WTC11 (cell line): Measurements from ENCODE around the gene EHBP1. TPM values are rescaled to one million over a fixed set of nuclear protein-coding genes. Genes with fewer than 3 reads are reported as not detected.

ENCODE experiments used
- ATAC-seq: fragments of 200-7000 bp; cut with Tn5 transposase; 2 replicates; pipeline ENCODE4 v1.10.0; 2021; ENCODE audit warnings: mild to moderate bottlenecking, moderate library complexity
- CTCF ChIA-PET: fragments of 300-600 bp; sonication (Branson Sonifier 250); formaldehyde crosslinking; loops from one replicate; lab custom pipeline; 2021; ENCODE audit warnings: antibody characterized with exemption; lab: Charles Lee
- POLR2A ChIA-PET: fragments of 350-600 bp; sonication (Branson Sonifier 250); formaldehyde crosslinking; loops from one replicate; lab custom pipeline; 2021; ENCODE audit warnings: antibody characterized with exemption; lab: Charles Lee
- DNase-seq: peaks from one replicate; pipeline ENCODE4 v3.0.0; 2021; ENCODE audit warnings: low spot score
- H3K27ac Mint-ChIP-seq: 2 replicates; pipeline ENCODE4 v1.8.0; 2021; ENCODE audit warnings: mixed read lengths
- H3K27me3 Mint-ChIP-seq: 2 replicates; pipeline ENCODE4 v1.8.0; 2021; ENCODE audit warnings: low read depth, mild to moderate bottlenecking, moderate library complexity, mixed read lengths
- H3K36me3 Mint-ChIP-seq: 2 replicates; pipeline ENCODE4 v1.8.0; 2021; ENCODE audit warnings: mixed read lengths
- H3K4me1 Mint-ChIP-seq: 2 replicates; pipeline ENCODE4 v1.8.0; 2022; ENCODE audit warnings: mixed read lengths
- H3K4me3 Mint-ChIP-seq: 2 replicates; pipeline ENCODE4 v1.8.0; 2021; ENCODE audit warnings: mild to moderate bottlenecking, moderate library complexity, mixed read lengths
- H3K9me3 Mint-ChIP-seq: 2 replicates; pipeline ENCODE4 v1.8.0; 2021; ENCODE audit warnings: mixed read lengths
- ELF4 ChIP-seq: sonication (generic); formaldehyde crosslinking; IDR thresholded peaks from 2 replicates; pipeline ENCODE4 v1.8.1; 2022; ENCODE audit warnings: low read depth, mild to moderate bottlenecking, moderate library complexity, missing genetic modification reagents
- GABPB1 ChIP-seq: sonication (generic); formaldehyde crosslinking; IDR thresholded peaks from 2 replicates; pipeline ENCODE4 v1.8.1; 2023; ENCODE audit warnings: mild to moderate bottlenecking, missing genetic modification reagents
- GRHL2 ChIP-seq: fragments of 250-450 bp; sonication (Bioruptor Pico); IDR thresholded peaks from 2 replicates; pipeline ENCODE4 v1.8.0; 2022; ENCODE audit warnings: mild to moderate bottlenecking, moderate library complexity; ENCODE audit not compliant: insufficient replicate concordance, severe bottlenecking
- GTF2I ChIP-seq: fragments of 250-450 bp; sonication (Bioruptor Pico); conservative IDR thresholded peaks from 2 replicates; pipeline ENCODE4 v1.4.0; 2021; ENCODE audit warnings: mild to moderate bottlenecking
- IRF2 ChIP-seq: sonication (generic); formaldehyde crosslinking; IDR thresholded peaks from 2 replicates; pipeline ENCODE4 v1.8.0; 2022; ENCODE audit warnings: low read depth, missing genetic modification reagents, borderline replicate concordance
- JAZF1 ChIP-seq: fragments of 250-450 bp; sonication (Bioruptor Pico); IDR thresholded peaks from 2 replicates; pipeline ENCODE4 v1.9.0; 2021; ENCODE audit warnings: moderate library complexity, mild to moderate bottlenecking, inconsistent platforms
- MXD4 ChIP-seq: fragments of 250-450 bp; sonication (Bioruptor Pico); IDR thresholded peaks from 2 replicates; pipeline ENCODE4 v1.8.0; 2021; ENCODE audit warnings: mild to moderate bottlenecking, moderate library complexity, borderline replicate concordance
- NFATC4 ChIP-seq: fragments of 250-450 bp; sonication (Bioruptor Pico); IDR thresholded peaks from 2 replicates; pipeline ENCODE4 v1.9.0; 2021; ENCODE audit warnings: mild to moderate bottlenecking
- NFYB ChIP-seq: sonication (generic); formaldehyde crosslinking; conservative IDR thresholded peaks from 2 replicates; pipeline ENCODE4 v1.8.0; 2022; ENCODE audit warnings: low read depth, missing genetic modification reagents
- NR2C2 ChIP-seq: sonication (generic); formaldehyde crosslinking; IDR thresholded peaks from 2 replicates; pipeline ENCODE4 v1.8.0; 2022; ENCODE audit warnings: mild to moderate bottlenecking, missing genetic modification reagents
- PRRX2 ChIP-seq: fragments of 250-450 bp; sonication (Bioruptor Pico); IDR thresholded peaks from 2 replicates; pipeline ENCODE4 v1.8.0; 2021; ENCODE audit warnings: mild to moderate bottlenecking
- SP1 ChIP-seq: sonication (generic); formaldehyde crosslinking; conservative IDR thresholded peaks from 2 replicates; pipeline ENCODE4 v1.8.1; 2022; ENCODE audit warnings: missing genetic modification reagents
- TEAD4 ChIP-seq: sonication (generic); formaldehyde crosslinking; IDR thresholded peaks from 2 replicates; pipeline ENCODE4 v1.8.0; 2022; ENCODE audit warnings: mild to moderate bottlenecking, missing genetic modification reagents
- ZNF219 ChIP-seq: sonication (generic); formaldehyde crosslinking; IDR thresholded peaks from 2 replicates; pipeline ENCODE4 v1.8.0; 2023; ENCODE audit warnings: missing genetic modification reagents, mild to moderate bottlenecking, borderline replicate concordance
- ZNF423 ChIP-seq: fragments of 250-450 bp; sonication (Bioruptor Pico); IDR thresholded peaks from 2 replicates; pipeline ENCODE4 v2.1.2; 2022; ENCODE audit warnings: mild to moderate bottlenecking, moderate library complexity
- total RNA-seq: library from RNA; stranded (reverse); gene quantifications from 3 replicates; pipeline ENCODE4 v1.2.3, GENCODE V29; 2021
- TF ChIP-seq, protein P1 (sequence below): sonication (generic); formaldehyde crosslinking; IDR thresholded peaks from 2 replicates; pipeline ENCODE4 v1.8.1; 2022; ENCODE audit warnings: low read depth, mild to moderate bottlenecking, moderate library complexity, missing genetic modification reagents, borderline replicate concordance
- TF ChIP-seq, protein P2 (sequence below): fragments of 250-450 bp; sonication (Bioruptor Pico); IDR thresholded peaks from 2 replicates; pipeline ENCODE4 v1.9.0; 2021; ENCODE audit warnings: mild to moderate bottlenecking, borderline replicate concordance
- TF ChIP-seq, protein P3 (sequence below): sonication (generic); formaldehyde crosslinking; IDR thresholded peaks from 2 replicates; pipeline ENCODE4 v1.8.1; 2022; ENCODE audit warnings: missing genetic modification reagents, borderline replicate concordance
- TF ChIP-seq, protein P4 (sequence below): sonication (generic); formaldehyde crosslinking; IDR thresholded peaks from 2 replicates; pipeline ENCODE4 v1.8.1; 2023; ENCODE audit warnings: mild to moderate bottlenecking, moderate library complexity, missing genetic modification reagents
- TF ChIP-seq, protein P5 (sequence below): sonication (generic); formaldehyde crosslinking; IDR thresholded peaks from 2 replicates; pipeline ENCODE4 v1.8.0; 2022; ENCODE audit warnings: mild to moderate bottlenecking, missing genetic modification reagents
- TF ChIP-seq, protein P6 (sequence below): sonication (generic); formaldehyde crosslinking; IDR thresholded peaks from 2 replicates; pipeline ENCODE4 v1.8.1; 2022; ENCODE audit warnings: low read depth, missing genetic modification reagents, borderline replicate concordance

Gene EHBP1
- total RNA-seq, 1 experiment from 2014 or later: 36.4 TPM

DNA sequence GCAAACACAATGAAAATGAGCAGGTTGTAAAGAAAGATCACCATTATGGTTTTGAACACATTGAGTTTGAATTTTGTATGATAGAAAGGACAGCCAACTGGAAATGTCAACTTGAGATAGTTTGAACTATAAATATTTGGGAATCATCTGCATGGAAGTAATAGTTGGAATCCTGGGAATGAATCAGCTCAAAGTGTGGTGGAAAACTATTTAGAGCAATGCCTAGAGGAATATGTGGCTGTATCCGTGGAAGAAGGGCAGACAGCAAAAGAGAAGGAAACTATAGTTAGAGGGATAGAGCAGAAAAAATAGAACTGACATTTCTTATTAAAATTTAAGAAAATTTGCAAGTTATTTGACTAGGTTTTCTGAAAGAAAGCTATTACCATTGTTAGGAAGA lies 232.6 kb downstream of the EHBP1 start:
- ChIA-PET POLR2A (interaction anchor here (0.6 kb wide), 1 partner anchor 194 kb away, joined by 5 read pairs; no protein-coding TSS in a partner anchor), CTCF (interaction anchor here (0.6 kb wide), 1 partner anchor 961 kb away, joined by 4 read pairs; no protein-coding TSS in a partner anchor)
- Mint-ChIP-seq H3K27me3 (no peaks in the 10 kb centered on the region; the same call in 1 of the 2 replicates), H3K9me3 (no peaks in the 10 kb centered on the region), H3K4me3 (no peak overlapping the region), H3K4me1 (peaks cover 15% of the 10 kb centered on the region), H3K27ac (no peak overlapping the region), H3K36me3 (no peaks in the 10 kb centered on the region)
- DNase-seq: no peak
- no peak for TF ChIP-seq IRF2
- TF ChIP-seq, protein P1, sequence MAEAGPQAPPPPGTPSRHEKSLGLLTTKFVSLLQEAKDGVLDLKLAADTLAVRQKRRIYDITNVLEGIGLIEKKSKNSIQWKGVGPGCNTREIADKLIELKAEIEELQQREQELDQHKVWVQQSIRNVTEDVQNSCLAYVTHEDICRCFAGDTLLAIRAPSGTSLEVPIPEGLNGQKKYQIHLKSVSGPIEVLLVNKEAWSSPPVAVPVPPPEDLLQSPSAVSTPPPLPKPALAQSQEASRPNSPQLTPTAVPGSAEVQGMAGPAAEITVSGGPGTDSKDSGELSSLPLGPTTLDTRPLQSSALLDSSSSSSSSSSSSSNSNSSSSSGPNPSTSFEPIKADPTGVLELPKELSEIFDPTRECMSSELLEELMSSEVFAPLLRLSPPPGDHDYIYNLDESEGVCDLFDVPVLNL (CRISPR knock-in tag): no peak
- ATAC-seq: no peak

DNA sequence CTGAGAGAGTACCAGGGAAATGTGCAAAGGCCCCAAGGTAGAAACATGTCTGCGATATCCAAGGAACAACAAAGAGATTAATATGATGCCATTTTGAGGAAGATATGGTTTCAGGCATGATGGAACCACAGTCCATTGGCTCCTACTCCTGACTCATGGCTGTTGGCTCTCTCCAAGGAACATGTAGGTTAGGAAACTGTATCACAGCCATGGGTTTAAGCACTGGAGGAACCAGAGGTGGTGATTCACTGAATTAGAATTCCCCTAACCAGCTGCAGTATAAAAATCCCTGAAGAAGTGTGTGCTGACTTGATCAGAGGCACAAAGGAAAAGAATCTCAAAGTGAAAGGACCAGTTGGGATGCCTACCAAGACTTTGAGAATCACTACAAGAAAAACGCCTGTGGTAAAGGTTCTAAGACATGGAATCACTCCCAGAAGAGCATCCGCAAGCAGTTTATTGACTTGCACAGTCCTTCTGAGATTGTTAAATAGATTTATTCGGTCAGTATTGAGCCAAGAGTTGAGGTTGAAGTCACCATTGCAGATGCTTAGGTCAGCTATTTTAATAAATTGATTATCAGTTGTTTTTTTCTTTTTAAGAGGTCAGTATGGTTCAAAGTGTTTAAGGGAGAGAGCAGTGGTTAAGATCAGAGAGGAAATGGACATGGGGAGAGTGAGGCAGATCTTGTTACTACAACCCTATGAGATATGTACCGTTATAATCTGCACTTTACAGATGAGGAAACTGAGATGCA lies 234.4 kb downstream of the EHBP1 start:
- TF ChIP-seq, protein P2, sequence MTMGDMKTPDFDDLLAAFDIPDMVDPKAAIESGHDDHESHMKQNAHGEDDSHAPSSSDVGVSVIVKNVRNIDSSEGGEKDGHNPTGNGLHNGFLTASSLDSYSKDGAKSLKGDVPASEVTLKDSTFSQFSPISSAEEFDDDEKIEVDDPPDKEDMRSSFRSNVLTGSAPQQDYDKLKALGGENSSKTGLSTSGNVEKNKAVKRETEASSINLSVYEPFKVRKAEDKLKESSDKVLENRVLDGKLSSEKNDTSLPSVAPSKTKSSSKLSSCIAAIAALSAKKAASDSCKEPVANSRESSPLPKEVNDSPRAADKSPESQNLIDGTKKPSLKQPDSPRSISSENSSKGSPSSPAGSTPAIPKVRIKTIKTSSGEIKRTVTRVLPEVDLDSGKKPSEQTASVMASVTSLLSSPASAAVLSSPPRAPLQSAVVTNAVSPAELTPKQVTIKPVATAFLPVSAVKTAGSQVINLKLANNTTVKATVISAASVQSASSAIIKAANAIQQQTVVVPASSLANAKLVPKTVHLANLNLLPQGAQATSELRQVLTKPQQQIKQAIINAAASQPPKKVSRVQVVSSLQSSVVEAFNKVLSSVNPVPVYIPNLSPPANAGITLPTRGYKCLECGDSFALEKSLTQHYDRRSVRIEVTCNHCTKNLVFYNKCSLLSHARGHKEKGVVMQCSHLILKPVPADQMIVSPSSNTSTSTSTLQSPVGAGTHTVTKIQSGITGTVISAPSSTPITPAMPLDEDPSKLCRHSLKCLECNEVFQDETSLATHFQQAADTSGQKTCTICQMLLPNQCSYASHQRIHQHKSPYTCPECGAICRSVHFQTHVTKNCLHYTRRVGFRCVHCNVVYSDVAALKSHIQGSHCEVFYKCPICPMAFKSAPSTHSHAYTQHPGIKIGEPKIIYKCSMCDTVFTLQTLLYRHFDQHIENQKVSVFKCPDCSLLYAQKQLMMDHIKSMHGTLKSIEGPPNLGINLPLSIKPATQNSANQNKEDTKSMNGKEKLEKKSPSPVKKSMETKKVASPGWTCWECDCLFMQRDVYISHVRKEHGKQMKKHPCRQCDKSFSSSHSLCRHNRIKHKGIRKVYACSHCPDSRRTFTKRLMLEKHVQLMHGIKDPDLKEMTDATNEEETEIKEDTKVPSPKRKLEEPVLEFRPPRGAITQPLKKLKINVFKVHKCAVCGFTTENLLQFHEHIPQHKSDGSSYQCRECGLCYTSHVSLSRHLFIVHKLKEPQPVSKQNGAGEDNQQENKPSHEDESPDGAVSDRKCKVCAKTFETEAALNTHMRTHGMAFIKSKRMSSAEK (CRISPR knock-in tag): no peak
- TF ChIP-seq NR2C2 (CRISPR knock-in tag) (no peak), NFYB (no peak), ZNF219 (CRISPR knock-in tag) (no peak), TEAD4 (CRISPR knock-in tag) (no peak), MXD4 (no peak), PRRX2 (CRISPR knock-in tag) (no peak), ZNF423 (CRISPR knock-in tag) (no peak), GABPB1 (no peak), NFATC4 (CRISPR knock-in tag) (no peak), SP1 (CRISPR knock-in tag) (no peak), ELF4 (CRISPR knock-in tag) (no peak), GTF2I (CRISPR knock-in tag) (no peak), JAZF1 (no peak), GRHL2 (CRISPR knock-in tag) (no peak)
- TF ChIP-seq, protein P3, sequence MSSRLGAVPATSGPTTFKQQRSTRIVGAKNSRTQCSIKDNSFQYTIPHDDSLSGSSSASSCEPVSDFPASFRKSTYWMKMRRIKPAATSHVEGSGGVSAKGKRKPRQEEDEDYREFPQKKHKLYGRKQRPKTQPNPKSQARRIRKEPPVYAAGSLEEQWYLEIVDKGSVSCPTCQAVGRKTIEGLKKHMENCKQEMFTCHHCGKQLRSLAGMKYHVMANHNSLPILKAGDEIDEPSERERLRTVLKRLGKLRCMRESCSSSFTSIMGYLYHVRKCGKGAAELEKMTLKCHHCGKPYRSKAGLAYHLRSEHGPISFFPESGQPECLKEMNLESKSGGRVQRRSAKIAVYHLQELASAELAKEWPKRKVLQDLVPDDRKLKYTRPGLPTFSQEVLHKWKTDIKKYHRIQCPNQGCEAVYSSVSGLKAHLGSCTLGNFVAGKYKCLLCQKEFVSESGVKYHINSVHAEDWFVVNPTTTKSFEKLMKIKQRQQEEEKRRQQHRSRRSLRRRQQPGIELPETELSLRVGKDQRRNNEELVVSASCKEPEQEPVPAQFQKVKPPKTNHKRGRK (CRISPR knock-in tag): no peak
- TF ChIP-seq, protein P4, sequence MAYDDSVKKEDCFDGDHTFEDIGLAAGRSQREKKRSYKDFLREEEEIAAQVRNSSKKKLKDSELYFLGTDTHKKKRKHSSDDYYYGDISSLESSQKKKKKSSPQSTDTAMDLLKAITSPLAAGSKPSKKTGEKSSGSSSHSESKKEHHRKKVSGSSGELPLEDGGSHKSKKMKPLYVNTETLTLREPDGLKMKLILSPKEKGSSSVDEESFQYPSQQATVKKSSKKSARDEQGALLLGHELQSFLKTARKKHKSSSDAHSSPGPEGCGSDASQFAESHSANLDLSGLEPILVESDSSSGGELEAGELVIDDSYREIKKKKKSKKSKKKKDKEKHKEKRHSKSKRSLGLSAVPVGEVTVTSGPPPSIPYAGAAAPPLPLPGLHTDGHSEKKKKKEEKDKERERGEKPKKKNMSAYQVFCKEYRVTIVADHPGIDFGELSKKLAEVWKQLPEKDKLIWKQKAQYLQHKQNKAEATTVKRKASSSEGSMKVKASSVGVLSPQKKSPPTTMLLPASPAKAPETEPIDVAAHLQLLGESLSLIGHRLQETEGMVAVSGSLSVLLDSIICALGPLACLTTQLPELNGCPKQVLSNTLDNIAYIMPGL: no peak
- TF ChIP-seq, protein P5, sequence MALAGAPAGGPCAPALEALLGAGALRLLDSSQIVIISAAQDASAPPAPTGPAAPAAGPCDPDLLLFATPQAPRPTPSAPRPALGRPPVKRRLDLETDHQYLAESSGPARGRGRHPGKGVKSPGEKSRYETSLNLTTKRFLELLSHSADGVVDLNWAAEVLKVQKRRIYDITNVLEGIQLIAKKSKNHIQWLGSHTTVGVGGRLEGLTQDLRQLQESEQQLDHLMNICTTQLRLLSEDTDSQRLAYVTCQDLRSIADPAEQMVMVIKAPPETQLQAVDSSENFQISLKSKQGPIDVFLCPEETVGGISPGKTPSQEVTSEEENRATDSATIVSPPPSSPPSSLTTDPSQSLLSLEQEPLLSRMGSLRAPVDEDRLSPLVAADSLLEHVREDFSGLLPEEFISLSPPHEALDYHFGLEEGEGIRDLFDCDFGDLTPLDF: no peak
- TF ChIP-seq, protein P6, sequence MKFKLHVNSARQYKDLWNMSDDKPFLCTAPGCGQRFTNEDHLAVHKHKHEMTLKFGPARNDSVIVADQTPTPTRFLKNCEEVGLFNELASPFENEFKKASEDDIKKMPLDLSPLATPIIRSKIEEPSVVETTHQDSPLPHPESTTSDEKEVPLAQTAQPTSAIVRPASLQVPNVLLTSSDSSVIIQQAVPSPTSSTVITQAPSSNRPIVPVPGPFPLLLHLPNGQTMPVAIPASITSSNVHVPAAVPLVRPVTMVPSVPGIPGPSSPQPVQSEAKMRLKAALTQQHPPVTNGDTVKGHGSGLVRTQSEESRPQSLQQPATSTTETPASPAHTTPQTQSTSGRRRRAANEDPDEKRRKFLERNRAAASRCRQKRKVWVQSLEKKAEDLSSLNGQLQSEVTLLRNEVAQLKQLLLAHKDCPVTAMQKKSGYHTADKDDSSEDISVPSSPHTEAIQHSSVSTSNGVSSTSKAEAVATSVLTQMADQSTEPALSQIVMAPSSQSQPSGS (CRISPR knock-in tag): no peak
- POLR2A ChIA-PET: no interaction called here
- no peak for DNase-seq
- no peaks in the 10 kb centered on the region for H3K9me3 Mint-ChIP-seq
- CTCF ChIA-PET: no interaction called here
- H3K27me3 Mint-ChIP-seq: no peaks in the 10 kb centered on the region; the same call in 1 of the 2 replicates
- no peak overlapping the region for H3K4me3 Mint-ChIP-seq
- ATAC-seq: no peak
- H3K4me1 Mint-ChIP-seq: no peaks in the 10 kb centered on the region
- H3K27ac Mint-ChIP-seq: no peak overlapping the region
- no peaks in the 10 kb centered on the region for H3K36me3 Mint-ChIP-seq
